Liver (tissue), 9 donors: ENCODE data around the gene CCDC136. TPM values are rescaled to one million over a fixed set of nuclear protein-coding genes. Genes with fewer than 3 reads are reported as not detected.

Source experiments
- DNase-seq: peaks from one replicate; pipeline ENCODE4 v3.0.0-alpha.2; 2017; ENCODE audit warnings: low spot score
- H3K27ac ChIP-seq, 2 donors: one replicate each; pipeline ENCODE4 v1.7.0; 2013; ENCODE audit warnings: inconsistent platforms in 2 of 2, low read length in 2 of 2, control low read depth in 1 of 2, low read depth in 1 of 2, mild to moderate bottlenecking in 1 of 2
- H3K27me3 ChIP-seq, 4 donors: one replicate each; pipeline versions ENCODE4 v1.6.1 to v1.7.0; 2013; ENCODE audit warnings: low read length in 3 of 4, inconsistent platforms in 1 of 4, mild to moderate bottlenecking in 1 of 4, moderate library complexity in 1 of 4; ENCODE audit not compliant: control insufficient read depth in 4 of 4, insufficient read depth in 4 of 4
- H3K36me3 ChIP-seq, 4 donors: one replicate each; pipeline versions ENCODE4 v1.6.1 to v1.7.0; 2013; ENCODE audit warnings: low read length in 3 of 4, mild to moderate bottlenecking in 3 of 4, low read depth in 1 of 4, moderate library complexity in 1 of 4; ENCODE audit not compliant: control insufficient read depth in 4 of 4, insufficient read depth in 3 of 4
- H3K4me1 ChIP-seq, 4 donors: one replicate each; pipeline versions ENCODE4 v1.6.1 to v1.7.0; 2013; ENCODE audit warnings: low read length in 3 of 4, mild to moderate bottlenecking in 3 of 4, moderate library complexity in 1 of 4; ENCODE audit not compliant: control insufficient read depth in 4 of 4, insufficient read depth in 4 of 4
- H3K4me3 ChIP-seq, 3 donors: one replicate each; pipeline versions ENCODE4 v1.6.1 to v1.7.0; 2013; ENCODE audit warnings: low read length in 3 of 3, control low read depth in 1 of 3, low read depth in 1 of 3, mild to moderate bottlenecking in 1 of 3
- H3K9ac ChIP-seq, 2 donors: one replicate each; pipeline ENCODE4 v1.7.0; 2013; ENCODE audit warnings: low read length in 2 of 2, mild to moderate bottlenecking in 2 of 2, moderate library complexity in 2 of 2, control low read depth in 1 of 2, low read depth in 1 of 2
- H3K9me3 ChIP-seq, 4 donors: one replicate each; pipeline versions ENCODE4 v1.6.1 to v1.7.0; 2013; ENCODE audit warnings: low read length in 3 of 4; ENCODE audit not compliant: control insufficient read depth in 4 of 4
- EGR1 ChIP-seq, 2 donors: IDR thresholded peaks; 2 replicates each; pipeline ENCODE4 v1.6.1; 2016 to 2018; ENCODE audit warnings: antibody characterized with exemption in 2 of 2, low read depth in 2 of 2
- FOXA1 ChIP-seq: IDR thresholded peaks from 2 replicates; pipeline ENCODE4 v1.6.1; 2016; ENCODE audit warnings: antibody characterized with exemption
- FOXA2 ChIP-seq: IDR thresholded peaks from 2 replicates; pipeline ENCODE4 v1.6.1; 2016; ENCODE audit warnings: antibody characterized with exemption
- GABPA ChIP-seq, 2 donors: IDR thresholded peaks in 1 of 2; conservative IDR thresholded peaks in 1 of 2; 2 replicates each; pipeline ENCODE4 v1.6.1; 2016; ENCODE audit warnings: antibody characterized with exemption in 2 of 2, mild to moderate bottlenecking in 1 of 2, moderate library complexity in 1 of 2
- HNF4G ChIP-seq: IDR thresholded peaks from 2 replicates; pipeline ENCODE4 v1.6.1; 2016; ENCODE audit warnings: antibody characterized with exemption
- JUND ChIP-seq, 2 donors: IDR thresholded peaks; 2 replicates each; pipeline ENCODE4 v1.6.1; 2016; ENCODE audit warnings: antibody characterized with exemption in 2 of 2
- MAX ChIP-seq: IDR thresholded peaks from 2 replicates; pipeline ENCODE4 v1.6.1; 2016; ENCODE audit warnings: antibody characterized with exemption
- NR2F2 ChIP-seq: IDR thresholded peaks from 2 replicates; pipeline ENCODE4 v1.6.1; 2016; ENCODE audit warnings: antibody characterized with exemption
- RAD21 ChIP-seq, 2 donors: IDR thresholded peaks; 2 replicates each; pipeline ENCODE4 v1.6.1; 2016; ENCODE audit warnings: antibody characterized with exemption in 2 of 2, mild to moderate bottlenecking in 2 of 2
- RXRA ChIP-seq, 2 donors: IDR thresholded peaks; 2 replicates each; pipeline ENCODE4 v1.6.1; 2017 to 2018; ENCODE audit warnings: antibody characterized with exemption in 2 of 2, mild to moderate bottlenecking in 1 of 2
- SP1 ChIP-seq: IDR thresholded peaks from 2 replicates; pipeline ENCODE4 v1.6.1; 2018; ENCODE audit warnings: antibody characterized with exemption, mild to moderate bottlenecking
- TAF1 ChIP-seq: conservative IDR thresholded peaks from 2 replicates; pipeline ENCODE4 v1.6.1; 2016; ENCODE audit warnings: antibody characterized with exemption, mild to moderate bottlenecking
- YY1 ChIP-seq: IDR thresholded peaks from 2 replicates; pipeline ENCODE4 v1.6.1; 2016; ENCODE audit warnings: antibody characterized with exemption, mild to moderate bottlenecking
- ZBTB33 ChIP-seq: IDR thresholded peaks from 2 replicates; pipeline ENCODE4 v1.6.1; 2016; ENCODE audit warnings: antibody characterized with exemption
- WGBS: extraction: QIAGEN DNeasy Blood & Tissue Kit; methylation state at CpG from one replicate; pipeline ENCODE4 v1.1.7; 2013; 5-methylcytosine and 5-hydroxymethylcytosine counted together
- polyA plus RNA-seq, 2 donors: library from polyadenylated mRNA; stranded (reverse) in 1 of 2; unstranded in 1 of 2; fragments of 200-250 nt in 1 of 2; fragments of >200 nt in 1 of 2; fragmentation: Nextera tagmentation in 1 of 2; extraction: Ambion mirVana in 1 of 2; gene quantifications; one replicate each; pipeline versions ENCODE4 v1.2.1 to v1.2.3, GENCODE V29; 2013 to 2015
- total RNA-seq, 2 donors: library from RNA; depleted of rRNA; stranded (reverse); fragments of >200 nt; gene quantifications; one replicate each; pipeline ENCODE4 v1.2.3, GENCODE V29; 2014
- TF ChIP-seq, protein P1 (sequence below): IDR thresholded peaks from 2 replicates; pipeline ENCODE4 v1.6.1; 2016; ENCODE audit warnings: antibody characterized with exemption, mild to moderate bottlenecking
- TF ChIP-seq, protein P2 (sequence below): IDR thresholded peaks from 2 replicates; pipeline ENCODE4 v1.6.1; 2016; ENCODE audit warnings: antibody characterized with exemption
- TF ChIP-seq, protein P3 (sequence below): fragments of 150-350 bp; IDR thresholded peaks from 2 replicates; pipeline ENCODE4 v1.5.1; 2017; ENCODE audit warnings: improper control_type of control experiment, low read depth, low read length; ENCODE audit not compliant: missing input control
- donor health status: healthy.
- donor health status: healthy.
- donor health status: healthy.
- donor health status: healthy.
- donor health status: healthy.

CCDC136 gene
- total and polyA plus RNA-seq, 4 donors: 0.09 to 0.59 (median 0.22) TPM

DNA sequence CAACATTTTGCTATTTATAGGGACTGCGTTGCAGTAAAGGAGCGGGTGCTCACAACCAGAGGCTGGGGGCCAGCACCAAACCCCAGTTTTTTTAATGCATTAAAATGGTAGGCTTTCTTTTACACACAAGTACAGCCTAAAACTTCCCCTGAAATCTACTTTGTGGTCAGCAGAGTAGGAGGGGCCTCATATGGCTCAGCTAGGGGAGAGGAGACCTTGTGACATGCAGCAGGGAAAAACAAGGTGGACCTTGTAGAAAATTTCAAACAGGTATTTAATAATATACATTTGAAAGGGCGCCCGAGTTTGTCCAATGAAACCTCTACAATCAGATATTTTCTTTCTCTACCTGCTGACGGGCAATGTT, 1.4 kb downstream of the CCDC136 start:
- H3K36me3 ChIP-seq: no peaks in the 10 kb centered on the region
- no peak overlapping the region for H3K4me3 ChIP-seq
- no peak for DNase-seq
- H3K9me3 ChIP-seq: no peaks in the 10 kb centered on the region
- H3K9ac ChIP-seq: no peak overlapping the region
- no peak for TF ChIP-seq HNF4G
- no peak for TF ChIP-seq NR2F2
- no peak for TF ChIP-seq RXRA (IDR thresholded peaks at IDR 0.05)
- TF ChIP-seq, protein P1, sequence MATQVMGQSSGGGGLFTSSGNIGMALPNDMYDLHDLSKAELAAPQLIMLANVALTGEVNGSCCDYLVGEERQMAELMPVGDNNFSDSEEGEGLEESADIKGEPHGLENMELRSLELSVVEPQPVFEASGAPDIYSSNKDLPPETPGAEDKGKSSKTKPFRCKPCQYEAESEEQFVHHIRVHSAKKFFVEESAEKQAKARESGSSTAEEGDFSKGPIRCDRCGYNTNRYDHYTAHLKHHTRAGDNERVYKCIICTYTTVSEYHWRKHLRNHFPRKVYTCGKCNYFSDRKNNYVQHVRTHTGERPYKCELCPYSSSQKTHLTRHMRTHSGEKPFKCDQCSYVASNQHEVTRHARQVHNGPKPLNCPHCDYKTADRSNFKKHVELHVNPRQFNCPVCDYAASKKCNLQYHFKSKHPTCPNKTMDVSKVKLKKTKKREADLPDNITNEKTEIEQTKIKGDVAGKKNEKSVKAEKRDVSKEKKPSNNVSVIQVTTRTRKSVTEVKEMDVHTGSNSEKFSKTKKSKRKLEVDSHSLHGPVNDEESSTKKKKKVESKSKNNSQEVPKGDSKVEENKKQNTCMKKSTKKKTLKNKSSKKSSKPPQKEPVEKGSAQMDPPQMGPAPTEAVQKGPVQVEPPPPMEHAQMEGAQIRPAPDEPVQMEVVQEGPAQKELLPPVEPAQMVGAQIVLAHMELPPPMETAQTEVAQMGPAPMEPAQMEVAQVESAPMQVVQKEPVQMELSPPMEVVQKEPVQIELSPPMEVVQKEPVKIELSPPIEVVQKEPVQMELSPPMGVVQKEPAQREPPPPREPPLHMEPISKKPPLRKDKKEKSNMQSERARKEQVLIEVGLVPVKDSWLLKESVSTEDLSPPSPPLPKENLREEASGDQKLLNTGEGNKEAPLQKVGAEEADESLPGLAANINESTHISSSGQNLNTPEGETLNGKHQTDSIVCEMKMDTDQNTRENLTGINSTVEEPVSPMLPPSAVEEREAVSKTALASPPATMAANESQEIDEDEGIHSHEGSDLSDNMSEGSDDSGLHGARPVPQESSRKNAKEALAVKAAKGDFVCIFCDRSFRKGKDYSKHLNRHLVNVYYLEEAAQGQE: no peak
- no peaks in the 10 kb centered on the region for H3K27me3 ChIP-seq
- 97% methylated on average over 5 of the region's 5 CpGs for WGBS
- H3K27ac ChIP-seq: no peak overlapping the region
- H3K4me1 ChIP-seq: peaks cover 2 to 12% (median 6%) of the 10 kb centered on the region in 4 donors

- Histone ChIP-seq H3K27ac (no peak overlapping the region), H3K4me3 (no peak overlapping the region), H3K9ac (no peak overlapping the region), H3K9me3 (no peaks in the 10 kb centered on the region), H3K27me3 (no peaks in the 10 kb centered on the region), H3K4me1 (peaks cover 2 to 12% (median 6%) of the 10 kb centered on the region in 4 donors), H3K36me3 (no peaks in the 10 kb centered on the region)
- DNase-seq: no peak
- WGBS: 72% methylated on average over 3 of the region's 3 CpGs
- TF ChIP-seq RAD21 (IDR thresholded peaks at IDR 0.05) (peak in 1 of 2 donors; percentile 7), TAF1 (no peak)
Observed at GRCh38 chr7:128794020-128794419, 2.3 kb downstream of the CCDC136 start.

GRCh38 chr7:128794436-128794835, 2.7 kb downstream of the CCDC136 start:
- 94% methylated on average over 8 of the region's 8 CpGs for WGBS
- DNase-seq: no peak
- H3K9me3 ChIP-seq: no peaks in the 10 kb centered on the region
- no peak overlapping the region for H3K4me3 ChIP-seq
- no peaks in the 10 kb centered on the region for H3K27me3 ChIP-seq
- no peak overlapping the region for H3K9ac ChIP-seq
- no peaks in the 10 kb centered on the region for H3K36me3 ChIP-seq
- H3K27ac ChIP-seq: no peak overlapping the region
- TF ChIP-seq, protein P2, sequence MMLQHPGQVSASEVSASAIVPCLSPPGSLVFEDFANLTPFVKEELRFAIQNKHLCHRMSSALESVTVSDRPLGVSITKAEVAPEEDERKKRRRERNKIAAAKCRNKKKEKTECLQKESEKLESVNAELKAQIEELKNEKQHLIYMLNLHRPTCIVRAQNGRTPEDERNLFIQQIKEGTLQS: no peak
- TF ChIP-seq, protein P3, sequence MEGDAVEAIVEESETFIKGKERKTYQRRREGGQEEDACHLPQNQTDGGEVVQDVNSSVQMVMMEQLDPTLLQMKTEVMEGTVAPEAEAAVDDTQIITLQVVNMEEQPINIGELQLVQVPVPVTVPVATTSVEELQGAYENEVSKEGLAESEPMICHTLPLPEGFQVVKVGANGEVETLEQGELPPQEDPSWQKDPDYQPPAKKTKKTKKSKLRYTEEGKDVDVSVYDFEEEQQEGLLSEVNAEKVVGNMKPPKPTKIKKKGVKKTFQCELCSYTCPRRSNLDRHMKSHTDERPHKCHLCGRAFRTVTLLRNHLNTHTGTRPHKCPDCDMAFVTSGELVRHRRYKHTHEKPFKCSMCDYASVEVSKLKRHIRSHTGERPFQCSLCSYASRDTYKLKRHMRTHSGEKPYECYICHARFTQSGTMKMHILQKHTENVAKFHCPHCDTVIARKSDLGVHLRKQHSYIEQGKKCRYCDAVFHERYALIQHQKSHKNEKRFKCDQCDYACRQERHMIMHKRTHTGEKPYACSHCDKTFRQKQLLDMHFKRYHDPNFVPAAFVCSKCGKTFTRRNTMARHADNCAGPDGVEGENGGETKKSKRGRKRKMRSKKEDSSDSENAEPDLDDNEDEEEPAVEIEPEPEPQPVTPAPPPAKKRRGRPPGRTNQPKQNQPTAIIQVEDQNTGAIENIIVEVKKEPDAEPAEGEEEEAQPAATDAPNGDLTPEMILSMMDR: no peak
- TF ChIP-seq HNF4G (no peak), ZBTB33 (no peak), FOXA2 (no peak), SP1 (no peak), NR2F2 (no peak), TAF1 (no peak), MAX (no peak), RXRA (IDR thresholded peaks at IDR 0.05) (no peak), FOXA1 (no peak), RAD21 (IDR thresholded peaks at IDR 0.05) (no peak), GABPA (IDR thresholded peaks at IDR 0.05 in 1 of 2, conservative IDR thresholded peaks at IDR 0.05 in 1 of 2) (no peak), EGR1 (IDR thresholded peaks at IDR 0.05; ENCODE audit: low read depth in 2 of 2) (no peak), JUND (IDR thresholded peaks at IDR 0.05) (no peak), YY1 (no peak)
- TF ChIP-seq, protein P1: no peak
- peaks cover 2 to 12% (median 6%) of the 10 kb centered on the region in 4 donors for H3K4me1 ChIP-seq
